Body of pancreas (tissue), 4 donors: ENCODE measurements around the gene ETS2. TPM values are rescaled to one million over a fixed set of nuclear protein-coding genes. Genes with fewer than 3 reads are reported as not detected.

Experiments
- ATAC-seq: fragments of 150-250 bp; one replicate; pipeline ENCODE4 v1.9.1; 2016
- DNase-seq, 4 donors: peaks; one replicate each; pipeline ENCODE4 v3.0.0-alpha.2; 2019
- H3K27ac ChIP-seq, 4 donors: fragments of 200-600 bp; sonication (generic); 1 replicate in 3 of 4; 2 replicates in 1 of 4; pipeline versions ENCODE4 v1.5.1 to v1.6.1; 2016 to 2019; ENCODE audit warnings: mild to moderate bottlenecking in 1 of 4, mixed read lengths in 1 of 4, moderate library complexity in 1 of 4
- H3K27me3 ChIP-seq, 2 donors: fragments of 200-600 bp; sonication (generic); one replicate each; pipeline ENCODE4 v1.6.0; 2016; ENCODE audit warnings: mild to moderate bottlenecking in 1 of 2
- H3K36me3 ChIP-seq, 2 donors: fragments of 200-600 bp; sonication (generic); replicated peaks in 1 of 2; 2 replicates each; pipeline ENCODE4 v1.5.1; 2016; ENCODE audit warnings: low read depth in 2 of 2; ENCODE audit not compliant: insufficient read depth in 1 of 2
- H3K4me1 ChIP-seq: fragments of 200-600 bp; sonication (generic); one replicate; pipeline ENCODE4 v1.6.0; 2016
- H3K4me3 ChIP-seq, 2 donors: fragments of 200-600 bp; sonication (generic); 1 replicate in 1 of 2; 2 replicates in 1 of 2; pipeline ENCODE4 v1.5.1; 2016 to 2019
- H3K9me3 ChIP-seq, 3 donors: fragments of 200-600 bp; sonication (generic); 1 replicate in 2 of 3; 2 replicates in 1 of 3; pipeline ENCODE4 v1.5.1; 2016
- CTCF ChIP-seq, 7 experiments: fragments of 450-650 bp in 4 of 7; fragments of 200-600 bp in 3 of 7; sonication (generic) in 3 of 7; IDR thresholded peaks; one replicate each; pipeline ENCODE4 v1.5.1; 2016 to 2019; ENCODE audit warnings: antibody characterized with exemption in 7 of 7
- POLR2A ChIP-seq, 3 donors: fragments of 450-650 bp; IDR thresholded peaks; one replicate each; pipeline ENCODE4 v1.6.1; 2016; ENCODE audit warnings: antibody characterized with exemption in 3 of 3, mild to moderate bottlenecking in 2 of 3
- WGBS, 2 donors: methylation state at CpG; one replicate each; pipeline ENCODE4 v1.1.5; 2017; 5-methylcytosine and 5-hydroxymethylcytosine counted together
- intact Hi-C: fragments of 100-400 bp; cut with DNase I; formaldehyde crosslinking; loops from one replicate; pipeline ENCODE4 v1.15.1; 2023
- total RNA-seq, 2 donors: library from RNA; depleted of rRNA; stranded (reverse); fragments of >200 nt; gene quantifications; one replicate each; pipeline ENCODE4 v1.1.0, GENCODE V29; 2016

ETS2 gene
- total RNA-seq, 2 donors from 2014 or later: 17.9 to 25.7 TPM

DNA sequence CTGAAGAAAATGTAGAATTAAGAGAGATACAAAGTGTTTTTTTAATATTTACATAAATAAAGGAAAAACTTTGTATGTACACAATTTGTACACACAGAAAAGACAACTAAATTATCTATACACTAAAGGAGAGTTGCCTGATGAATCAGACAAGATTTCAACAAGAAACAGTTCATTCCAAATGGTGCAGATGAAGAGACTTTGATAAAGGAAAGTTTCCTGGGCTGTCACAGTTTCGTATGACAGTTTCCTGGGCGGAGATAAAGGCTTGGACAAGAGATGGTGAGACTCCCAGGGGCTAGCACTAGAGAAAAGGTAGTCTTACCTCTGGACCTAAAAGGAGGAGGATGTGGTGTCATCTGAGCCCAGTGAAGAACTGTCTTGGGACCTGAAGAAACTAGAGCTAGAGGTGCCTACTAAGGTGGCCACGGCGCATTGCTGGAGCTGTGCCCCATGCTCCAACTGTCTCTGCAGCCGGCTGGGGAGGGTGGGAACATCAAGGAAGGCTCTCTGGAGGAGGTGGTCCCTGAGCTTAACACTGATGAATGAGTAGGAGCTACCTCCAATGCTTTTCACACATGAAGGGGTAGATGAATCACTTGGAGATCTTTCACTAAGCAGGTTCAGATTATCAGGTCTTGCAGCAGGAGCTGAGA is 32.2 kb downstream of the ETS2 start:
- ATAC-seq: no peak
- no peak for DNase-seq
- no peak for TF ChIP-seq CTCF (IDR thresholded peaks at IDR 0.05)
- 47 to 54% methylated on average over 5 of the region's 5 CpGs for WGBS, 2 donors
- intact Hi-C loops: no loop called here
- Histone ChIP-seq H3K9me3 (no peaks in the 10 kb centered on the region), H3K4me3 (no peak overlapping the region), H3K27me3 (no peaks in the 10 kb centered on the region), H3K27ac (no peak overlapping the region), H3K36me3 (no peaks in the 10 kb centered on the region), H3K4me1 (no peaks in the 10 kb centered on the region)

DNA sequence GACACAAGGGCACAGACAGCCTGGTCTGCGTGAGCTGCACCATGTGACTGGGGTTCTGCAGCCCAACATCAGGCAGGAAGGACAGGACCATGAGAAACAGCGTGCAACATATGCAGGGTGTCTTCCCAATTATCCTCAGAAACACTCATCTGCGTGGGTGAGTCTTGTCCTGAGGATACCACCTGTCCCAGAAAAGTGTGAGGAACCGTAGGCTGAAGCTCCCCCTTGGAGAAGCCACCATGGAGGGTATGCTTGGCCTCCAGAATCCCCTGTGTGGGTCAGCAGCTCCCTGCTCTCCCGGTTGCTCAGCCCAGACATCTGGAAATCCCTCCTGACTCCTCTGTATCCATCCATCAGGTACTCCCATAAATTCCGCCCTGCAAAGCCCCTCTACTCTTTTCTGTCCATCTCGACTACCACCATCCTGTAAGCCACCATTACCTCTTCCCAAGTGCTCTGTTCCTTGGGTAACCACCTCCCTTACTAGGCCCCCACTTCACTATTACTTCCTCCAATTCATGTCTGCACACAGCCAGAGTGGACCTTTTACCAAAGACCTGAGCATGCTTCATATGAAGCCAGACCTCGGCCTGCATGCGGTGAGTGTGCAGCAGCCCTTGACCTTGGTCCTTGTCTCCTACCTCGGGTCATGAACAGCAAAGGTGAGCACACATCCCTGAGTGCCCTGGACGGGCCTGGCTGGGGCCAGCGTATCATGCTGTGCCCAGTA is 33.0 kb downstream of the ETS2 start:
- intact Hi-C loops: no loop called here
- Histone ChIP-seq H3K9me3 (no peaks in the 10 kb centered on the region), H3K4me1 (no peaks in the 10 kb centered on the region), H3K27ac (no peak overlapping the region), H3K36me3 (no peaks in the 10 kb centered on the region), H3K4me3 (no peak overlapping the region), H3K27me3 (no peaks in the 10 kb centered on the region)
- DNase-seq (no peak), ATAC-seq (no peak)
- TF ChIP-seq CTCF (IDR thresholded peaks at IDR 0.05): no peak
- WGBS, 2 donors: 63 to 75% methylated on average over 9 to 12 of the region's 12 CpGs

- no peak overlapping the region for H3K4me3 ChIP-seq
- TF ChIP-seq POLR2A (IDR thresholded peaks at IDR 0.05) (no peak), CTCF (IDR thresholded peaks at IDR 0.05) (no peak)
- H3K36me3 ChIP-seq: no peaks in the 10 kb centered on the region
- no peaks in the 10 kb centered on the region for H3K27me3 ChIP-seq
- intact Hi-C loops: no loop called here
- DNase-seq (no peak), ATAC-seq (no peak)
- 66 to 76% methylated on average over 9 of the region's 9 CpGs for WGBS, 2 donors
- H3K4me1 ChIP-seq: no peaks in the 10 kb centered on the region
- H3K27ac ChIP-seq: no peak overlapping the region
- no peaks in the 10 kb centered on the region for H3K9me3 ChIP-seq
These were observed 33.9 kb downstream of the ETS2 start for GRCh38 chr21:38839328-38840286.

DNA sequence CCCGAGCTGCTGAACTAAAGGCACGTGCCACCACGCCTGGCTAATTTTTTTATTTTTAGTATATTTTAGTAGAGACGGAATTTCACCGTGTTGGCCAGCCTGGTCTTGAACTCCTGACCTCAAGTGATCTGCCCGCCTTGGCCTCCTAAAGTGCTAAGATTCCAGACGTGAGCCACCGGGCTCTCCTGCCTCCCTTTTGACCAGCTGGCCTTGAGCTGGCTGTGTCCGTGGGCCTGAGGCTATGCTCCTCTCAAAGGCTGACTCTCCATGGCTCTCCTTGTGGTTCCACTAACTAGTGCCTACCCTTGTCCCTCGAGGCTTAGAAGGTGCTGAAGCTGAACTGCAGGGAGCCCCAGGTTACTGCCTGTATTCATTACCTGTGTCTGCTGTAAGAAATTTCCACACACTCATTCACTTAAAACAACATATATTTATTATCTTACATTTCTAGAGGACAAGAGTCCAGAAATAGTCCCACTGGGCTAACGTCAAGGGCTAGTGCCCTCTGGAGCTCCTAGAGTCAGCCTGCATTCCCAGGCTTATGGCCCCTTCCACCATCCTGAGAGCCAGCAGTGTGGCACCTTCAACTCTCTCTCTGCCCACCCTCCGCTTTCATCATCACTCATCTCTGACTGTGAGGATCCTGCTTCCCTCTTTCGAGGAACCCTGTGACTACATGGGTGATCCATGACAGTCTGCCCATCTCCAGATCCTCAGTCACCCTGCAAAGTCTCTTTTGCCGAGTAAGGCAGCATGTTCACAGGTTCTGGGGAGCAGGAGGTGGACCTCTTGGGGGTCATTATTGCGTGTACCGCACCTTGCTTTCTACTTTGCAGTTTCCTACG is 34.9 kb downstream of the ETS2 start:
- WGBS, 2 donors: 83 to 84% methylated on average over 16 to 17 of the region's 17 CpGs
- intact Hi-C loops: no loop called here
- ATAC-seq: no peak
- no peak for DNase-seq
- H3K27me3 ChIP-seq: no peaks in the 10 kb centered on the region
- H3K27ac ChIP-seq: no peak overlapping the region
- H3K4me1 ChIP-seq: no peaks in the 10 kb centered on the region
- H3K36me3 ChIP-seq: no peaks in the 10 kb centered on the region
- H3K9me3 ChIP-seq: no peaks in the 10 kb centered on the region
- no peak overlapping the region for H3K4me3 ChIP-seq
- no peak for TF ChIP-seq POLR2A (IDR thresholded peaks at IDR 0.05)
- TF ChIP-seq CTCF (IDR thresholded peaks at IDR 0.05): no peak
